Activated T-cell treated with anti-CD3 and anti-CD28 coated beads, Interleukin-2, amount 50 U/mL, for 4 hours (primary cell): ENCODE data around the gene GPD2. TPM values are rescaled to one million over a fixed set of nuclear protein-coding genes. Genes with fewer than 3 reads are reported as not detected.

Source experiments
- ATAC-seq, 2 donors: fragments of 200-7000 bp; cut with Tn5 transposase; one replicate each; pipeline ENCODE4 v1.10.0; 2021
- DNase-seq: peaks from one replicate; pipeline ENCODE4 v3.0.0-alpha.2; 2020
- H3K27me3 Mint-ChIP-seq: one replicate; pipeline ENCODE4 v1.8.0; 2021; ENCODE audit warnings: low read depth, mixed read lengths
- H3K36me3 Mint-ChIP-seq: one replicate; pipeline ENCODE4 v1.8.0; 2022; ENCODE audit warnings: mixed read lengths; ENCODE audit not compliant: insufficient read depth
- H3K4me1 Mint-ChIP-seq: one replicate; pipeline ENCODE4 v1.8.0; 2021; ENCODE audit warnings: low read depth, mixed read lengths
- H3K4me3 Mint-ChIP-seq: one replicate; pipeline ENCODE4 v1.8.0; 2021; ENCODE audit warnings: mild to moderate bottlenecking, moderate library complexity, mixed read lengths
- H3K9me3 Mint-ChIP-seq: one replicate; pipeline ENCODE4 v1.8.0; 2021; ENCODE audit warnings: mixed read lengths
- total RNA-seq, 3 donors: library from RNA; stranded (reverse); gene quantifications; one replicate each; pipeline ENCODE4 v1.2.1, GENCODE V29; 2021

The GPD2 gene
- total RNA-seq, 3 donors from 2014 or later = 20.7 to 21.1 (median 21.0) TPM

GRCh38 chr2:156427074-156427473, 9.1 kb upstream of the GPD2 start:
- peaks cover 4% of the 10 kb centered on the region for H3K27me3 Mint-ChIP-seq
- DNase-seq (no peak), ATAC-seq (no peak)
- H3K9me3 Mint-ChIP-seq = no peaks in the 10 kb centered on the region
- H3K4me1 Mint-ChIP-seq = peaks cover 16% of the 10 kb centered on the region
- H3K4me3 Mint-ChIP-seq = no peak overlapping the region
- no peaks in the 10 kb centered on the region for H3K36me3 Mint-ChIP-seq

- DNase-seq (no peak), ATAC-seq (no peak)
- Mint-ChIP-seq H3K9me3 (no peaks in the 10 kb centered on the region), H3K27me3 (peaks cover 4% of the 10 kb centered on the region), H3K4me1 (peaks cover 19% of the 10 kb centered on the region), H3K36me3 (no peaks in the 10 kb centered on the region), H3K4me3 (no peak overlapping the region)
Observed at GRCh38 chr2:156429211-156429610, 7.0 kb upstream of the GPD2 start.

- no peak for ATAC-seq
- Mint-ChIP-seq H3K4me3 (no peak overlapping the region), H3K27me3 (peaks cover under 1% of the 10 kb centered on the region), H3K4me1 (peaks cover 21% of the 10 kb centered on the region), H3K36me3 (no peaks in the 10 kb centered on the region), H3K9me3 (no peaks in the 10 kb centered on the region)
- no peak for DNase-seq
Observed at GRCh38 chr2:156430236-156430979, 5.8 kb upstream of the GPD2 start.

GRCh38 chr2:156430980-156431358, 5.2 kb upstream of the GPD2 start:
- Mint-ChIP-seq H3K36me3 (no peaks in the 10 kb centered on the region), H3K27me3 (no peaks in the 10 kb centered on the region), H3K4me1 (peaks cover 21% of the 10 kb centered on the region), H3K9me3 (no peaks in the 10 kb centered on the region), H3K4me3 (no peak overlapping the region)
- peak in 1 of 2 donors; percentile 22 for ATAC-seq
- no peak for DNase-seq

GRCh38 chr2:156434461-156435291, 1.5 kb upstream of the GPD2 start:
- no peak for DNase-seq
- no peaks in the 10 kb centered on the region for H3K9me3 Mint-ChIP-seq

GRCh38 chr2:156435396-156435717, 822 bp upstream of the GPD2 start:
- Mint-ChIP-seq H3K36me3 (peaks cover 4% of the 10 kb centered on the region), H3K4me1 (peaks cover 43% of the 10 kb centered on the region), H3K9me3 (no peaks in the 10 kb centered on the region), H3K4me3 (peak overlapping the region; percentile 98), H3K27me3 (no peaks in the 10 kb centered on the region)
- DNase-seq = no peak
- no peak for ATAC-seq

More at GRCh38 chr2:156434461-156435291, 1.5 kb upstream of the GPD2 start:
- Mint-ChIP-seq H3K27me3 (no peaks in the 10 kb centered on the region), H3K4me3 (peak overlapping the region; percentile 60), H3K36me3 (peaks cover 1% of the 10 kb centered on the region), H3K4me1 (peaks cover 44% of the 10 kb centered on the region)
- no peak for ATAC-seq

GRCh38 chr2:156436497-156437085, 412 bp downstream of the GPD2 start:
- Mint-ChIP-seq H3K9me3 (no peaks in the 10 kb centered on the region), H3K27me3 (no peaks in the 10 kb centered on the region), H3K4me3 (peak overlapping the region; percentile 98), H3K36me3 (peaks cover 5% of the 10 kb centered on the region), H3K4me1 (peaks cover 32% of the 10 kb centered on the region)
- DNase-seq = no peak
- peak; percentile 35 to 44 for ATAC-seq

GRCh38 chr2:156437272-156437930, 1.2 kb downstream of the GPD2 start:
- peaks cover 6% of the 10 kb centered on the region for H3K36me3 Mint-ChIP-seq
- ATAC-seq (no peak), DNase-seq (no peak)
- H3K4me1 Mint-ChIP-seq = peaks cover 30% of the 10 kb centered on the region
- no peaks in the 10 kb centered on the region for H3K27me3 Mint-ChIP-seq
- H3K4me3 Mint-ChIP-seq = peak overlapping the region; percentile 98
- no peaks in the 10 kb centered on the region for H3K9me3 Mint-ChIP-seq

- Mint-ChIP-seq H3K9me3 (no peaks in the 10 kb centered on the region), H3K4me3 (peak overlapping the region; percentile 98), H3K4me1 (peaks cover 32% of the 10 kb centered on the region), H3K36me3 (peaks cover 6% of the 10 kb centered on the region), H3K27me3 (no peaks in the 10 kb centered on the region)
- DNase-seq (no peak), ATAC-seq (no peak)
Observed at GRCh38 chr2:156437931-156438410, 1.8 kb downstream of the GPD2 start.

GRCh38 chr2:156443089-156443488, 6.9 kb downstream of the GPD2 start:
- ATAC-seq (no peak), DNase-seq (no peak)
- peaks cover 16% of the 10 kb centered on the region for H3K4me1 Mint-ChIP-seq
- no peaks in the 10 kb centered on the region for H3K9me3 Mint-ChIP-seq
- peaks cover 11% of the 10 kb centered on the region for H3K36me3 Mint-ChIP-seq
- no peak overlapping the region for H3K4me3 Mint-ChIP-seq
- H3K27me3 Mint-ChIP-seq = no peaks in the 10 kb centered on the region

GRCh38 chr2:156445296-156446220, 9.4 kb downstream of the GPD2 start:
- peaks cover 12% of the 10 kb centered on the region for H3K36me3 Mint-ChIP-seq
- ATAC-seq (no peak), DNase-seq (no peak)
- H3K4me1 Mint-ChIP-seq = peaks cover 10% of the 10 kb centered on the region
- no peak overlapping the region for H3K4me3 Mint-ChIP-seq
- no peaks in the 10 kb centered on the region for H3K27me3 Mint-ChIP-seq
- no peaks in the 10 kb centered on the region for H3K9me3 Mint-ChIP-seq

- Mint-ChIP-seq H3K4me1 (peaks cover 15% of the 10 kb centered on the region), H3K4me3 (no peak overlapping the region), H3K36me3 (peaks cover 14% of the 10 kb centered on the region), H3K27me3 (no peaks in the 10 kb centered on the region), H3K9me3 (peaks cover 3% of the 10 kb centered on the region)
- DNase-seq = no peak
- ATAC-seq = no peak
Observed at GRCh38 chr2:156447761-156448160, 11.6 kb downstream of the GPD2 start.

- Mint-ChIP-seq H3K4me3 (no peak overlapping the region), H3K9me3 (peaks cover 6% of the 10 kb centered on the region)
Observed at GRCh38 chr2:156448766-156449165, 12.6 kb downstream of the GPD2 start.

More at GRCh38 chr2:156448766-156449165, 12.6 kb downstream of the GPD2 start:
- no peak for DNase-seq
- no peaks in the 10 kb centered on the region for H3K27me3 Mint-ChIP-seq
- H3K36me3 Mint-ChIP-seq = peaks cover 20% of the 10 kb centered on the region
- no peak for ATAC-seq
- H3K4me1 Mint-ChIP-seq = peaks cover 20% of the 10 kb centered on the region
